Mesothelial cell of epicardium (in vitro differentiated cells): ENCODE results near the gene RGS4. TPM values are rescaled to one million over a fixed set of nuclear protein-coding genes. Genes with fewer than 3 reads are reported as not detected.

Experiments
- DNase-seq, 2 experiments: peaks; one replicate each; pipeline ENCODE4 v3.0.0; 2021; ENCODE audit warnings: low spot score in 2 of 2; ENCODE audit not compliant: unreplicated experiment in 2 of 2
- H3K27ac Mint-ChIP-seq: 2 replicates; pipeline ENCODE4 v1.8.0; 2021; ENCODE audit warnings: mixed read lengths
- H3K27me3 Mint-ChIP-seq: 2 replicates; pipeline ENCODE4 v1.8.0; 2021; ENCODE audit warnings: low read depth, mixed read lengths
- H3K36me3 Mint-ChIP-seq: 2 replicates; pipeline ENCODE4 v1.8.0; 2021; ENCODE audit warnings: mixed read lengths
- H3K4me1 Mint-ChIP-seq: 2 replicates; pipeline ENCODE4 v1.8.0; 2021; ENCODE audit warnings: mixed read lengths
- H3K4me3 Mint-ChIP-seq: 2 replicates; pipeline ENCODE4 v1.8.0; 2021; ENCODE audit warnings: mild to moderate bottlenecking, moderate library complexity, mixed read lengths
- H3K9me3 Mint-ChIP-seq: 2 replicates; pipeline ENCODE4 v1.8.0; 2021; ENCODE audit warnings: mixed read lengths
- total RNA-seq: library from RNA; stranded (reverse); gene quantifications from 3 replicates; pipeline ENCODE4 v1.2.1, GENCODE V29; 2021
- TF ChIP-seq, protein P1 (sequence below): fragments of 200-600 bp; sonication (generic); IDR thresholded peaks from one replicate; pipeline ENCODE4 v1.5.0; 2021; ENCODE audit warnings: antibody characterized with exemption; ENCODE audit not compliant: unreplicated experiment

RGS4 gene
- total RNA-seq, 1 donor from 2014 or later, result 33.8 TPM

DNA sequence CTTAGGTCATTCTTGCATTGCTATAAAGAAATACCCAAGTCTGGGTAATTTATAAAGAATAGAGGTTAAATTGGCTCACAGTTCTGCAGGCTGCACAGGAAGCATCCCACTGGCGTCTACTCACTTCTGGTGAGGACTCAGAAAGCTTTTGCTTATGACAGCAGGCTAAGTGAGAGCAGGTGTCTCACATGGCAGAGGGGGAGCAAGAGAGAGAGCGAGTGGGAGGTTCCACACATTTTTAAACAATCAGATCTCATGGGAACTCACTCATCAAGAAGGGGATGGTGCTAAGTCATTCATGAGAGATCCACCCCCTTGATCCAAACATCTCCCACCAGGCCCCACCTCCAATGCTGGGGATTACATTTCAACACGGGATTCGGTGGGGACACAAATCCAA lies 13.6 kb upstream of the RGS4 start:
- H3K9me3 Mint-ChIP-seq, result no peaks in the 10 kb centered on the region
- TF ChIP-seq, protein P1, sequence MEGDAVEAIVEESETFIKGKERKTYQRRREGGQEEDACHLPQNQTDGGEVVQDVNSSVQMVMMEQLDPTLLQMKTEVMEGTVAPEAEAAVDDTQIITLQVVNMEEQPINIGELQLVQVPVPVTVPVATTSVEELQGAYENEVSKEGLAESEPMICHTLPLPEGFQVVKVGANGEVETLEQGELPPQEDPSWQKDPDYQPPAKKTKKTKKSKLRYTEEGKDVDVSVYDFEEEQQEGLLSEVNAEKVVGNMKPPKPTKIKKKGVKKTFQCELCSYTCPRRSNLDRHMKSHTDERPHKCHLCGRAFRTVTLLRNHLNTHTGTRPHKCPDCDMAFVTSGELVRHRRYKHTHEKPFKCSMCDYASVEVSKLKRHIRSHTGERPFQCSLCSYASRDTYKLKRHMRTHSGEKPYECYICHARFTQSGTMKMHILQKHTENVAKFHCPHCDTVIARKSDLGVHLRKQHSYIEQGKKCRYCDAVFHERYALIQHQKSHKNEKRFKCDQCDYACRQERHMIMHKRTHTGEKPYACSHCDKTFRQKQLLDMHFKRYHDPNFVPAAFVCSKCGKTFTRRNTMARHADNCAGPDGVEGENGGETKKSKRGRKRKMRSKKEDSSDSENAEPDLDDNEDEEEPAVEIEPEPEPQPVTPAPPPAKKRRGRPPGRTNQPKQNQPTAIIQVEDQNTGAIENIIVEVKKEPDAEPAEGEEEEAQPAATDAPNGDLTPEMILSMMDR, result no peak
- DNase-seq, result no peak
- H3K4me3 Mint-ChIP-seq, result no peak overlapping the region
- no peaks in the 10 kb centered on the region for H3K27me3 Mint-ChIP-seq
- peaks cover 7% of the 10 kb centered on the region for H3K4me1 Mint-ChIP-seq
- H3K36me3 Mint-ChIP-seq, result no peaks in the 10 kb centered on the region
- no peak overlapping the region for H3K27ac Mint-ChIP-seq

DNA sequence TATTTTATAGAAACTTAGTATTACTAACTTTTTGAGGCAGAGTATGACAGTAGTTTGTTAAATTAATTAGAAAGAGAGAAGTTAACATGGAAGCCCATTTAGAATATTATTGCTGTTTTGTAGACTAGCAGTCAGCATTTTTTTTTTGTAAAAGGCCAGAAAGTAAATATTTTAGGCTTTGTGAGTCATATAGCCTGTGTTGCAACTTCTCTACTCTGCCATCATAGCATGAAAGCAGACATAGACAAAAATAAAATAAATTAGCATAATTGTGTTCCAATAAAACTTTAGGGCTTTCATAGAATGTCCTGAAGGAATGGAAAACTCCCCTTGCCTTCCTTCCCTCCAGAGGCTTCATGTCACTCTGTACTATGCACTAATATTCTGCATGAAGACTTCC lies 12.3 kb upstream of the RGS4 start:
- Mint-ChIP-seq H3K27me3 (no peaks in the 10 kb centered on the region), H3K27ac (no peak overlapping the region), H3K4me3 (no peak overlapping the region), H3K4me1 (peaks cover 7% of the 10 kb centered on the region), H3K36me3 (no peaks in the 10 kb centered on the region), H3K9me3 (no peaks in the 10 kb centered on the region)
- DNase-seq, result no peak
- TF ChIP-seq, protein P1, result no peak

GRCh38 chr1:163060343-163061007 lies 8.7 kb upstream of the RGS4 start:
- H3K27ac Mint-ChIP-seq, result no peak overlapping the region
- DNase-seq, result no peak
- no peaks in the 10 kb centered on the region for H3K4me1 Mint-ChIP-seq
- H3K27me3 Mint-ChIP-seq, result peaks cover 6% of the 10 kb centered on the region
- no peaks in the 10 kb centered on the region for H3K36me3 Mint-ChIP-seq
- TF ChIP-seq, protein P1, result no peak
- H3K4me3 Mint-ChIP-seq, result no peak overlapping the region
- H3K9me3 Mint-ChIP-seq, result no peaks in the 10 kb centered on the region

GRCh38 chr1:163063143-163063542 lies 6.0 kb upstream of the RGS4 start:
- Mint-ChIP-seq H3K4me3 (no peak overlapping the region), H3K27me3 (peaks cover 8% of the 10 kb centered on the region), H3K4me1 (peaks cover under 1% of the 10 kb centered on the region), H3K36me3 (no peaks in the 10 kb centered on the region), H3K9me3 (no peaks in the 10 kb centered on the region), H3K27ac (no peak overlapping the region)
- TF ChIP-seq, protein P1, result no peak
- DNase-seq, result no peak

DNA sequence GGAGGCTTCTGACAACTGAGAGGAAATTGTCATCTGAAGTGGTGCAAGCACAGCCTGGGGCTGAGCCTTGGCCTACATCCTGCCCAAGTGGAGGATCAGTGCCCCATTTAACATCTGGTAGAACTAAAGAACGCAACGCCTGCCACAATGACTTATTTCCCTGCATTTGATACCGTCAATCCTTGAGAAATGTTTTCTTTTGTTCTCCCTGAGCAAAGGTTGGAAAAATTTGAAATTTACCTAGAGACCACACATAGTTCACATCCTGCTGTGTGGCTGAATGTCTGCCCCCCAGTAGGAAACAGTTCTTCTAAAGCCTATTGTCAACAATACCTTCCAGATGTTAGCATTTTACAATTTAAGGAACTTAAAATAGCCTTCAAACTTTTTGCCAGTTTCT lies 5.6 kb upstream of the RGS4 start:
- peaks cover 5% of the 10 kb centered on the region for H3K4me1 Mint-ChIP-seq
- TF ChIP-seq, protein P1, result no peak
- DNase-seq, result no peak
- no peaks in the 10 kb centered on the region for H3K36me3 Mint-ChIP-seq
- no peak overlapping the region for H3K4me3 Mint-ChIP-seq
- no peak overlapping the region for H3K27ac Mint-ChIP-seq
- H3K27me3 Mint-ChIP-seq, result peaks cover 8% of the 10 kb centered on the region
- no peaks in the 10 kb centered on the region for H3K9me3 Mint-ChIP-seq
